DND-41 (cell line): ENCODE data around the gene ZNF653.

Source experiments
- CTCF ChIP-seq: IDR thresholded peaks from 2 replicates; pipeline ENCODE4 v1.5.1; 2012; ENCODE audit warnings: borderline replicate concordance, low read length, moderate library complexity, mild to moderate bottlenecking; ENCODE audit not compliant: poor library complexity, severe bottlenecking; ENCODE audit errors: extremely low read depth
- EZH2 ChIP-seq: IDR thresholded peaks from 3 replicates; pipeline ENCODE4 v1.6.1; 2012; ENCODE audit warnings: borderline replicate concordance, low read depth, mild to moderate bottlenecking, moderate library complexity, low read length, inconsistent platforms; ENCODE audit not compliant: severe bottlenecking

DNA sequence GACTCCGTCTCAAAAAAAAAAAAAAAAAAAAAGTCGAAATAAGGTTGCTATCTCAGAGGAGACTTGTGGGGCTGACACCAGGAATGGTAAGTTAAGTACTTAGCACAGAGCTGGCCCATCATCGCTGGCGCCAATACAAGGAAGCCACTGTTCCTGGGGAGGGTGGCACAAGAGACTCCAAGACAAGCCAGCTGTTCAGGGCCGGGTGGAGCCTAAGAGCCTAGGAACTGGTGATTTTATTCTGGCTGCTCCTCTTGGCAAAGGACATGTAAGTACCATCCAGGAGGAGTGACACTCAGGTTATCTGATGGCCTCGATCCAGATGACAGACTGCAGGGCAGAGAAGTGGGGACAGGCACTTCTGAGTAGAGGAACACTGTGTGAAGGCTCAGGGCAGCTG, 49.6 kb upstream of the ZNF653 start:
- TF ChIP-seq CTCF (no peak), EZH2 (no peak)
